Measurements from ENCODE around the gene PPM1L. TPM values are rescaled to one million over a fixed set of nuclear protein-coding genes. Genes with fewer than 3 reads are reported as not detected.

The PPM1L gene
- polyA plus RNA-seq, 3 donors: 5.5 to 9.9 (median 7.8) TPM

- intact Hi-C loops (cut with micrococcal nuclease): no loop called here
- H3K9me3 ChIP-seq (replicated peaks in 1 of 2; ENCODE audit: control insufficient read depth in 1 of 2, insufficient read depth in 1 of 2, low read length in 2 of 2): no peaks in the 10 kb centered on the region
- Mint-ChIP-seq H3K27ac (no peak overlapping the region), H3K4me1 (no peaks in the 10 kb centered on the region), H3K4me3 (no peak overlapping the region), H3K9me3 (peaks cover 4 to 14% (median 9%) of the 10 kb centered on the region in 7 donors), H3K36me3 (peaks cover 0 to 5% of the 10 kb centered on the region in 2 donors), H3K27me3 (ENCODE audit: low read depth in 3 of 3) (no peaks in the 10 kb centered on the region)
- no peak overlapping the region for H3K4me2 ChIP-seq (replicated peaks; ENCODE audit: extremely low read depth, low read length, poor library complexity, severe bottlenecking)
- no peak for DNase-seq
- no peaks in the 10 kb centered on the region for H3K36me3 ChIP-seq (replicated peaks in 1 of 2; ENCODE audit: control insufficient read depth in 1 of 2, insufficient read depth in 2 of 2, low read length in 2 of 2)
- no peaks in the 10 kb centered on the region for H3K4me1 ChIP-seq (ENCODE audit: control insufficient read depth in 1 of 2, insufficient read depth in 2 of 2, low read length in 2 of 2)
- WGBS (ENCODE audit: insufficient coverage): 100% methylated on average over 1 of the region's 4 CpGs
- H3K9ac ChIP-seq (ENCODE audit: insufficient read depth, low read length, poor library complexity, severe bottlenecking): no peak overlapping the region
- no peak overlapping the region for H3K27ac ChIP-seq (ENCODE audit: low read depth in 1 of 2, low read length in 2 of 2)
- TF ChIP-seq CTCF (IDR thresholded peaks at IDR 0.05): no peak
- H2AFZ ChIP-seq (ENCODE audit: insufficient read depth, low read depth, low read length, poor library complexity, severe bottlenecking): no peak overlapping the region
- H3K4me3 ChIP-seq (replicated peaks in 1 of 3; ENCODE audit: low read depth in 2 of 3, low read length in 3 of 3): no peak overlapping the region
- H4K20me1 ChIP-seq (ENCODE audit: insufficient read depth, low read length): no peaks in the 10 kb centered on the region
- H3K27me3 ChIP-seq (ENCODE audit: control insufficient read depth in 2 of 2, insufficient read depth in 2 of 2, low read length in 2 of 2): no peaks in the 10 kb centered on the region
- H3K79me2 ChIP-seq (ENCODE audit: insufficient read depth, low read length): no peaks in the 10 kb centered on the region
Measured at GRCh38 chr3:161014843-161015749, 259.1 kb downstream of the PPM1L start.

- no peaks in the 10 kb centered on the region for H3K27me3 ChIP-seq (ENCODE audit: control insufficient read depth in 2 of 2, insufficient read depth in 2 of 2, low read length in 2 of 2)
- H3K4me3 ChIP-seq (replicated peaks in 1 of 3; ENCODE audit: low read depth in 2 of 3, low read length in 3 of 3): no peak overlapping the region
- H2AFZ ChIP-seq (ENCODE audit: insufficient read depth, low read depth, low read length, poor library complexity, severe bottlenecking): no peak overlapping the region
- H3K4me1 ChIP-seq (ENCODE audit: control insufficient read depth in 1 of 2, insufficient read depth in 2 of 2, low read length in 2 of 2): no peaks in the 10 kb centered on the region
- Mint-ChIP-seq H3K27ac (no peak overlapping the region), H3K36me3 (peaks cover 0 to 5% of the 10 kb centered on the region in 2 donors), H3K4me3 (no peak overlapping the region), H3K4me1 (peaks cover 2% of the 10 kb centered on the region), H3K27me3 (ENCODE audit: low read depth in 3 of 3) (no peaks in the 10 kb centered on the region), H3K9me3 (peaks cover 2 to 16% (median 11%) of the 10 kb centered on the region in 7 donors)
- no peaks in the 10 kb centered on the region for H3K9me3 ChIP-seq (replicated peaks in 1 of 2; ENCODE audit: control insufficient read depth in 1 of 2, insufficient read depth in 1 of 2, low read length in 2 of 2)
- H3K36me3 ChIP-seq (replicated peaks in 1 of 2; ENCODE audit: control insufficient read depth in 1 of 2, insufficient read depth in 2 of 2, low read length in 2 of 2): no peaks in the 10 kb centered on the region
- intact Hi-C loops (cut with micrococcal nuclease): no loop called here
- TF ChIP-seq CTCF (IDR thresholded peaks at IDR 0.05): no peak
- H3K9ac ChIP-seq (ENCODE audit: insufficient read depth, low read length, poor library complexity, severe bottlenecking): no peak overlapping the region
- H3K27ac ChIP-seq (ENCODE audit: low read depth in 1 of 2, low read length in 2 of 2): no peak overlapping the region
- DNase-seq: no peak
- H4K20me1 ChIP-seq (ENCODE audit: insufficient read depth, low read length): no peaks in the 10 kb centered on the region
- WGBS (ENCODE audit: insufficient coverage): 100% methylated on average over 1 of the region's 6 CpGs
- no peak overlapping the region for H3K4me2 ChIP-seq (replicated peaks; ENCODE audit: extremely low read depth, low read length, poor library complexity, severe bottlenecking)
- H3K79me2 ChIP-seq (ENCODE audit: insufficient read depth, low read length): no peaks in the 10 kb centered on the region
Measured at GRCh38 chr3:161016417-161017313, 260.6 kb downstream of the PPM1L start.
